Astrocyte of the spinal cord (primary cell): ENCODE results near the gene ABLIM1.

Source experiments
- DNase-seq: peaks from one replicate; pipeline ENCODE4 v3.0.0; 2011; ENCODE audit warnings: low read depth, low spot score
- H3K4me3 ChIP-seq: 2 replicates; pipeline ENCODE4 v1.5.1; 2011; ENCODE audit warnings: low read depth, mild to moderate bottlenecking, low read length, moderate library complexity
- in situ Hi-C: cut with HindIII; loops from 2 replicates; pipeline ENCODE4 v1.10.0; 2017; ENCODE audit warnings: low sequenced_read_pairs
- TF ChIP-seq, protein P1 (sequence below): IDR thresholded peaks from 2 replicates; pipeline ENCODE4 v1.5.1; 2012; ENCODE audit warnings: low read depth, mild to moderate bottlenecking, low read length, inconsistent platforms

The ABLIM1 gene

GRCh38 chr10:114618722-114619121, 39.4 kb downstream of the ABLIM1 start:
- in situ Hi-C loops, result no loop called here
- no peak for DNase-seq
- H3K4me3 ChIP-seq, result no peak overlapping the region
- TF ChIP-seq, protein P1, sequence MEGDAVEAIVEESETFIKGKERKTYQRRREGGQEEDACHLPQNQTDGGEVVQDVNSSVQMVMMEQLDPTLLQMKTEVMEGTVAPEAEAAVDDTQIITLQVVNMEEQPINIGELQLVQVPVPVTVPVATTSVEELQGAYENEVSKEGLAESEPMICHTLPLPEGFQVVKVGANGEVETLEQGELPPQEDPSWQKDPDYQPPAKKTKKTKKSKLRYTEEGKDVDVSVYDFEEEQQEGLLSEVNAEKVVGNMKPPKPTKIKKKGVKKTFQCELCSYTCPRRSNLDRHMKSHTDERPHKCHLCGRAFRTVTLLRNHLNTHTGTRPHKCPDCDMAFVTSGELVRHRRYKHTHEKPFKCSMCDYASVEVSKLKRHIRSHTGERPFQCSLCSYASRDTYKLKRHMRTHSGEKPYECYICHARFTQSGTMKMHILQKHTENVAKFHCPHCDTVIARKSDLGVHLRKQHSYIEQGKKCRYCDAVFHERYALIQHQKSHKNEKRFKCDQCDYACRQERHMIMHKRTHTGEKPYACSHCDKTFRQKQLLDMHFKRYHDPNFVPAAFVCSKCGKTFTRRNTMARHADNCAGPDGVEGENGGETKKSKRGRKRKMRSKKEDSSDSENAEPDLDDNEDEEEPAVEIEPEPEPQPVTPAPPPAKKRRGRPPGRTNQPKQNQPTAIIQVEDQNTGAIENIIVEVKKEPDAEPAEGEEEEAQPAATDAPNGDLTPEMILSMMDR, result no peak

DNA sequence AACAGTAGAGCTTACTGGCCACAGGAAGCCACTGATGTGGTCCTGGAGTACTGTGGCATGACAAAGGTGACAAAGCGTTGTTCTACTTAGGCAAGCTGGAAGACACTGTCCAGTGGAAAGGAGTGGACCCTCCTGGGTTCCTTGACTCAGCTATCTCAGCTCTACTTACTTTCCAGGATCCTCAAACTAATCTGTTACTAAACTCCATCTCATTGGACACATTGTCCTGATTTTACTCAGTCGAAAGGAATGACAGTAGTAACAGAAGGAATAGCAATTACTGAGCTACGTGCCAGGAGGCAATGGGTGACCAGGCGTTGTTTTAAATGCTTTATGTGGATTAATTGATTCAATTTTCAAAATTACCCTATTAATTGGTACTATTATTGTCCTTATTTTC, 41.6 kb downstream of the ABLIM1 start:
- in situ Hi-C loops, result no loop called here
- DNase-seq, result no peak
- H3K4me3 ChIP-seq, result no peak overlapping the region
- TF ChIP-seq, protein P1, result no peak

DNA sequence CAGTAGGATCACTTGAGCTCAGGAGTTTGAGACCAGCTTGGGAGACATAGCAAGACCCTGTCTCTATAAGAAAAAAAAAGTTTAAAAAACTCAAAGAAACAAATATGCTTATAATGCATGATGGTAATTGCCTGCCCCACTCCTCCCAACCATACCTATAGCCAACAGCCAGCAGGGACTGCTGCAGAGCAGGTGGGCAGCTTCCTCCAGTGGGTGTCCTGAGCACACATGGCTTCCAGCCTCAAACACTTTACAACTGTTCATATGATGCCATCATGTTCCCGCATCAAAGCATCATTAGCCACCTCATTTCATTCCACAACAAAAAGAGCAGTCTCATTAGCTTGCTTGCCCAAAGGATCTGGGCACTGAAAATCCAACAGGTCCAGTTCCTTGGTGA, 42.0 kb downstream of the ABLIM1 start:
- in situ Hi-C loops, result no loop called here
- H3K4me3 ChIP-seq, result no peak overlapping the region
- no peak for DNase-seq
- TF ChIP-seq, protein P1, result no peak

DNA sequence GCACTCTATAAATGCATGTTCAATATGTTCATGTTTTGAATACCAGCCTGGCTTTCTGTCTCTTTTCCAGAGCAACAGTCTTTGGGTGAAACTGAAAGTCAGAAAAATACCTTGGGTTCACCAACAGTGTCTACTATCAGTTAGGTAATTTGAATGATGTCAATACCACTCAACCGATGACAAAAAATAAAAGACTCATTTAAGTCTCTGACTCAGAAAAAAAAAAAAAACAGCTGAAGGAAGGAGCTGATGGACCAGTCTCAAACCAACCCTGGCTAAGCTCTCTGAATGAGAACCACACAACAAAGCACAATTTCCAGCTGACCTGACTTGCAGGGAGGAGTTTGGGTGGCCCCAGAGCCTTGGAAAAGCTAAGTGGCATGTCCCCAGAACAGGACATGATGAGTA, 42.5 kb downstream of the ABLIM1 start:
- no peak overlapping the region for H3K4me3 ChIP-seq
- in situ Hi-C loops, result no loop called here
- TF ChIP-seq, protein P1, result no peak
- no peak for DNase-seq

DNA sequence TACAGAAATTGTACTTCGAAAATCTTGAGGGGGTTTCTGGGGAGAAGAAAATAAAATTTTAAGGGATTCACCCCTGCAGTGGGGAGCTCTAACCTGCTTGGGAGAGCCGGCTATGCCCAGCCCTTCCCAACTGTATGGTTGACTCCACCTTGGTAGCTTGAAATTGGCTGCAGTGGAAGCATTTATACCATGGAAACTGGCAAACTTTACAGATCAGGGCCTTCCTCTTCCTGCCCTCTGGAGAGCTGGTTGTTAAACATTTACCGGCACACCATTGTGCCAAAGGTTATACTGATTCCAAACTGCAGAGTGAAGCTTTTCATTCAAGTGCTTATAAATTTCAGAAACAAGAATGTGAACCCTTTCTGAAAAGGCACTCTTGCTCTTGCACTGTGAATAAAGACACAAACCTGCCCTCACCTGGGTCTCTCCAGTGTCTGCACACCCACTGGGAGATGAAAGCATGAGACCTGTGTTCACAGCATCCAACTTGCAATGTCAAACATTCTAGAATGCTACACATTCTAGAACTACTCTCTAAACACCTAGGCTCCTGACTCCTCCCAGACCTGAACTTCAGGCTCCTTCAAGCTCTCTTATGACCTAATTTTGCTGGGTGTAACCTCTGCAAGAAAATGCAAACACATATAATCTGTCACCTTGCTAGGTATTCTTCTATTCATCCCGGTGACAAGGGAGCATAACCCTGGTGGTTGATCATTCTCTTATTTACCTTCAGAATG, 44.7 kb downstream of the ABLIM1 start:
- no peak overlapping the region for H3K4me3 ChIP-seq
- in situ Hi-C loops, result no loop called here
- TF ChIP-seq, protein P1, result no peak
- DNase-seq, result no peak

GRCh38 chr10:114611617-114612016, 46.5 kb downstream of the ABLIM1 start:
- H3K4me3 ChIP-seq, result no peak overlapping the region
- in situ Hi-C loops, result no loop called here
- TF ChIP-seq, protein P1, result no peak
- no peak for DNase-seq
